Activated CD8-positive, alpha-beta memory T cell treated with anti-CD3 and anti-CD28 coated beads for 48 hours (primary cell): ENCODE results near the gene CEP152.
"Not testable (repeated sequence)": the region's sequence is repeated elsewhere in the genome, so short reads cannot be mapped to it uniquely, and the experiment has no call there.

Source experiments
- DNase-seq, 3 experiments: peaks; one replicate each; pipeline ENCODE4 v3.0.0-alpha.2; 2020; ENCODE audit warnings: low read depth in 2 of 3, low spot score in 2 of 3

CEP152 gene

GRCh38 chr15:48805591-48805990 lies 5.3 kb downstream of the CEP152 start:
- no peak for DNase-seq

GRCh38 chr15:48803877-48804276 lies 7.0 kb downstream of the CEP152 start:
- DNase-seq, result no peak

DNA sequence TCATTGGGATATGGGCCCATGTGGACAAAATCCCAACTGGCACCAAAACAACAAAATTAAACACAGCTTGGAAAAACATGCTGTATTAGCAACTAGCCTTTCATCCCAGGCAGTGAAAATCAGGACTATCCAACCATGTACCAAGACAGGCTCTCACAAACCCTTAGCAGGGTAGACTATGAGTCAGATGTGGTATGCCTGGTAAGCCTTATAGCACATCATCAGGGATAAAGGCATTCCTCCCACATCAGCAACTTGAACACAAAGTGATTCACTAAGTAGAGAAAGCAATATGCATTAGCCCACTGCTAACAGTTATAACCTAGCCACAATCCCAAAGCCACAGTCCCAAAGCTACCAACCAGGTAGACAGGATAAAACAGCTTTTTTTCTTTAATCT lies 8.0 kb downstream of the CEP152 start:
- no peak for DNase-seq

DNA sequence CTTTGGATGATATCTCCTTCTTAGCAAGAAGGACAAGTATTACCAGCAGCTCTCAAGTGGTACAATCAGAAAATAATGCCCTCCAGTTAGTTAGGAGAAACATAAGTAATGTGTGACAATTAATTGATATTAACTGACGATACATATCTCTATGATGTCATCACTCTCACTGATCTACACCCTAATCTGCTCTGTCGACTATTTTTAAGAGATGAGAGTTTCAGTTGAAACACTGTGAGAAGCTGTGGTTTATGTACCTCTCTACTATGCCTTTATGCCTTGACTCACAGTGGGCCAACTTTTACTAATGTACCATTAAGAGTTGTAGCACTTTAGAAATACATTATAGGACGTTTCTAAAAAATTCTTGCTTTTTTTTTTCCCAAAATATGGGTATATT lies 8.6 kb downstream of the CEP152 start:
- DNase-seq, result no peak

DNA sequence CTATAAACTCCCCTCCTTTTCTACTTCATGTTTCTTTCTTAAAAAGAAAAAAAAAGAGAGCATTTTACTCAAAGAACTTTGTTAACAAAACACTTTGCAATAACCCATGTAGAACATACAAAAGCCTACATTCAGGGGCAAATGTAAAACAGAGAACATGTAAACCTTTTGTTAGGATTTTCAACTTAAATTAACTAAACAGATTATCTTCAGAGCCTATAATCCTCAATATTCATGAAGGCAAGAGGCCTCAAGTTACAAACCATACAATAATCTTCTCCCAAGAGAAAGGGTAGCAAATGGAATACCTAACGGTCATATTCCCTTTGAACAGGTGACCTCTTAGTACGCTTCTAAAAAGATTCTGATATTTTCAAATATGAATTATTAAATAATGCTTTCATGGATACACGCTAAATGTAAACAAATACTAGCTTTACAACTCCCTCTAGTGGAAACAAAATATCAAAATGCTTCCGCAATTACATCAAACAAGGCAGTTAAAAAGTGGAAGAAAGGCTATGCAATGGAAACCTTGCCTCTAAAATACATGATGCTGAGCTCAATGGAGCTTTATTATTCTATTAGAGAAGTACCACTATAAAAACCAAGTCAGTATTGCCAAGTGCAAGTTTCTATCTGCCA lies 9.9 kb downstream of the CEP152 start:
- no peak for DNase-seq

DNA sequence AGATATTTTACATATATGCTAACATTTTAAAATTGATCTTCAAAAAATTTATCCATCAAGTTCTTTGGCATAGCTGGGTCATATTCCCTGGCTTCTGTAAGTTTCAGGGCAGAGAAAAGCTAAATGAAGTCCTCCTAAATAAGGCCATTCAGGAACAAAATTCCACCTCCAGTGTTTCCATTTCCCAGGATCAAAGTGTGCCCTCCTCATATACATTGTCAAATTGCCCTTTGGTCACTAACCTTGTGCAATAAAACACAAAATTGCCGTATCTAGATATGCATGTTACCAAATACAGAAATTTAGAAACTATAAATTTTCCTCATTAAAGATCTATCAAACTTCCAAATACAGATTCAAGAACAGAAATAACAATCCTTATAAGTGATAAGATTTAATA lies 10.6 kb downstream of the CEP152 start:
- DNase-seq, result no peak

- DNase-seq, result no peak
Measured at GRCh38 chr15:48798319-48798718, 12.6 kb downstream of the CEP152 start.

GRCh38 chr15:48796930-48797329 lies 13.9 kb downstream of the CEP152 start:
- DNase-seq, result no peak

DNA sequence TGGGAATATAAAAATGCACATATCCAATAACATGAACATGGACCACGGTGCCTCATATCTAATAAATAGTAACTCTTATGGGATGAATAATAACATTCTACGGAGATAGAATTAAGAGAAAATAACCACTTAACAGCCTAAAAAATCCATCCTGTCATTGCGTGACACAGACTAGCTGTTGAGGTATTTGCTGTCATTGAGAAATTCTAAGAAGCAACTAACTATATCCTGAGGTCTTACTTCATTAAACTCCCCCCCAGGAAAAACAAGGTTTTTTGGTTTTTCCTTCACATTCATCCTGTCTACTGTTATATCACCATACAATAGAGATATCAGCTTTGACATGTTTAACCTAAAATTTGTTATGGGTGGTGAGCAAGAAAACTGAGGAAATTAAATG lies 14.3 kb downstream of the CEP152 start:
- DNase-seq, result no peak

- no peak for DNase-seq
Measured at GRCh38 chr15:48795901-48796300, 15.0 kb downstream of the CEP152 start.

GRCh38 chr15:48794697-48795134 lies 16.2 kb downstream of the CEP152 start:
- no peak for DNase-seq

DNA sequence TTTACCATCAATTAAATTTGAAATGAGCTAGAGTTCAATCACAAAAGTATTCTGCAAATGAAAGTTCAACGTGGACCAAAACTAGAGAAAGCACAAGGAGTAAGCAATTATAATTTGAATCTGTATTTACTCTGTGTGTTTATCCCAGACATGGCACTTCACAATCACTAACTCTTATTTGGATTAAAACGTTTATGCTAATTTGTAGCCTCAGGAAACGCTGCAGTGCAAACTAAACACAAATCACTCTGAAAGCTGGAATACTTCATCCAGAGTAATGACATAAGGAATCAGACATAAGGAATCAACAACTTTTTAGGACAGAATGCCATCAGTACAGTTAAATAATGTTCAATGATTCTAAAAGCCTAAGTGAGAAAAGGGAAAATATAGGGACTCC lies 18.5 kb downstream of the CEP152 start:
- no peak for DNase-seq

DNA sequence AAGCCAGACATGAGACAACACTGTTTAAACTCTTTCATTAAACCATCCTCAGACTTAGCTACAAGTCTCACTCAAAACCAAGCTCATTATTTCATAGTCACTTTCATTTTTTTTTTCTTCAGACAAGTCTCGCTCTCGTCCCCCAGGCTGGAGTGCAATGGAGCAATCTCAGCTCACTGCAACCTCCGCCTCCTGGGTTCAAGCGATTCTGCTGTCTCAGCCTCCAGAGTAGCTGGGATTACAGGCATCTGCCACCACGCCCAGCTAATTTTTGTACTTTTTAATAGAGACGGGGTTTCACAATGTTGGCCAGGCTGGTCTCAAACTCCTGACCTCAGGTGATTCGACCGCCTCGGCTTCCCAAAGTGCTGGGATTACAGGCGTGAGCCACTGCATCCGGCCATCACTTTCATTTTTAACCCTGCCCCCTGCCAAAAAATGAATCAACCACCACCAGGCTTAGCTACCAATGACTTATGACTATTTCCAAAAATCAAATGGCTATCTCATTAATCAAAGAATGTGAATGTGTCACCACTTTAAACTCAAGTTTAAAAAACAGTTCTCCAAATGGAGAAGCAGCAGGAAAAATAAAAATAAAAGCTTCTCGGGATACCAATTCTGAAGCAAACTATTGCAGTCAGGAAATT lies 20.3 kb downstream of the CEP152 start:
- DNase-seq, result not testable (repeated sequence)

- DNase-seq, result no peak
Measured at GRCh38 chr15:48785712-48786111, 25.2 kb downstream of the CEP152 start.

- DNase-seq, result no peak
Measured at GRCh38 chr15:48785195-48785594, 25.7 kb downstream of the CEP152 start.

GRCh38 chr15:48784756-48785155 lies 26.1 kb downstream of the CEP152 start:
- no peak for DNase-seq

DNA sequence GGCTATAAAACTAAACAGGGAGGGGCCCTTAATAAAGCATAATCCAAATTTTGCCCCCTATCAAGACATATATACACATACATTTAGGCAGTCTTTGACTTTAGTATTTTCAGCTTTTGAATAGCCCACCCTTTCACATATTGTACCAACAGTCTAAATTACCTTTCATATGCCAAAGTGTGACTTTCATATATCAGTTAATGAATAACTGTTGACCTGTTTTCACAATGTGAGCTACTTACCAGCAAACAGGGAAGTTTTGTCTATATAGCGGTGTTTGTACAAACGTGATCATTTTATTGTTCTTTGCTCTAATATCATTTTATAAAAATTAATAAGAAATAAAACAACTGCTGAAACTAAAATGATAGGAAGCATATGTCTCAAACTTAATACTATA lies 28.0 kb downstream of the CEP152 start:
- DNase-seq, result no peak

GRCh38 chr15:48781481-48782081 lies 29.3 kb downstream of the CEP152 start:
- no peak for DNase-seq

DNA sequence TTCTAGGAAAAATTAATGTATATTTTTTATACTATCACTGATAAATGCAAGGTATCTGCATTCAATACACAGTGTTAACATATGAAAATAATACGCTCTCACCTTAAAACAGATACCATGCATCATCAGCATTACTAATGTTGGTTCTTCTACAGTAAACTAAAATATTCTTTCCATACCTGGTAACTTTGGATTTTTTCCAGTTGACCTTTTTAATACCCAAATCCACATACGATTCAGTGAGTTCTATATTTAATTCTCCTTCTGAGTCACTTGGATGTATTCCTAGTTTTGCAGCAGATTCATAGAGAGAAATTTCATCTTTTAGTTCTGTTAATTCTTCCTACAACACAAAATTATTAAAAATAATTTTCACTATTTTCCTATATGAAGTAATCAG lies 29.9 kb downstream of the CEP152 start:
- DNase-seq, result no peak

DNA sequence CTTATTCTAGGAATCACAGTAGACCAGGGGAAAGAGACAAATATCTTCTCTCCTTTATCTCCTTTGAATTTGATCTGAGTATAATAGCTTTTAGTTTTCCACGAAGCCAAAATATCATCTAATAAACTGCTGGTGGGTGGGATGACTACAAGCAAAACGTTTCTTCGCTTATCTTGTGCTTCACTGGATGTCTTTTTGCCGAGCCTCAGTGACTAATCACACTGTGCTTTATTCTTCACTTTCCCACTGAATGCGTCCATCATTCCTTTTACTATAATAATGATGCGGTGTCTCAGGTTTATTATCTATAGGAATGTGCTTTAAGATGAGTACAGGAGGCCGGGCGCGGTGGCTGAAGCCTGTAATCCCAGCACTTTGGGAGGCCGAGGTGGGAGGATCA lies 32.5 kb downstream of the CEP152 start:
- DNase-seq, result no peak

- no peak for DNase-seq
Measured at GRCh38 chr15:48777645-48778330, 33.1 kb downstream of the CEP152 start.

GRCh38 chr15:48775546-48775945 lies 35.3 kb downstream of the CEP152 start:
- no peak for DNase-seq
